ENCODE data around the gene OR1N1. TPM values are rescaled to one million over a fixed set of nuclear protein-coding genes. Genes with fewer than 3 reads are reported as not detected.
"Not testable (repeated sequence)": the region's sequence is repeated elsewhere in the genome, so short reads cannot be mapped to it uniquely, and the experiment has no call there.

Gene OR1N1
- total RNA-seq, 1 experiment from 2014 or later: not detected

DNA sequence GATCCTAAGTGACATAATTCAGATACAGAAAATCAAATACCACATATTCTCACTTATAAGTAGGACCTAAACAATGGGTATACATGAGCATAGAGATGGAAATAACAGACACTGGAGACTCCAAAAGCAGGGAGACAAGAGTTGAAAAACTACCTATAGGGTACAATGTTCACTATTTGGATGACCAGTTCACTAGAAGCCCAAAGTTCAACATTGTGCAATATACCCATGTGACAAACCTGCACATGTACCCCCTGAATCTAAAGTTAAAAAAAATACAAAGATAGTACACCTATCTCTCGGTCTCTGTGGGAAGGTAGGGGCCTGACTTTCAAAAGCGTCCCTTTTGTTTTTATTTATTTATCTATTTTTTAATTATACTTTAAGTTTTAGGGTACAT, 11.7 kb upstream of the OR1N1 start:
- Histone ChIP-seq H3K9me3 (ENCODE audit: control insufficient read depth, insufficient read depth, low read depth, low read length) (no peaks in the 10 kb centered on the region), H3K27ac (ENCODE audit: low read length) (no peak overlapping the region), H3K4me1 (ENCODE audit: control insufficient read depth, insufficient read depth, low read length) (no peaks in the 10 kb centered on the region), H3K4me3 (ENCODE audit: low read depth in 2 of 2, low read length in 2 of 2) (no peak overlapping the region), H3K27me3 (ENCODE audit: control insufficient read depth, insufficient read depth, low read length) (no peaks in the 10 kb centered on the region), H3K36me3 (ENCODE audit: control insufficient read depth, insufficient read depth, low read length) (no peaks in the 10 kb centered on the region)
- DNase-seq (ENCODE audit: low read depth, low spot score) (no peak), ATAC-seq (no peak)
- POLR2A ChIA-PET: no interaction called here
- in situ Hi-C loops (cut with HindIII; ENCODE audit: low pct_unique_long_range_greater_than_20kb, low sequenced_read_pairs): no loop called here
- intact Hi-C loops (cut with micrococcal nuclease; ENCODE audit: unreplicated experiment): no loop called here
- CTCF ChIA-PET: no interaction called here
- BruUV-seq (replicated peaks): no TSS peak
- TF ChIP-seq TCF7L2 (IDR thresholded peaks at IDR 0.05; ENCODE audit: low read depth, low read length) (no peak), POLR2AphosphoS5 (IDR thresholded peaks at IDR 0.05; ENCODE audit: low read depth, low read length) (no peak), CTCF (IDR thresholded peaks at IDR 0.05) (no peak), REST (IDR thresholded peaks at IDR 0.05; ENCODE audit: insufficient read depth in 1 of 2, low read depth in 2 of 2, low read length in 1 of 2) (no peak), SIN3A (IDR thresholded peaks at IDR 0.05; ENCODE audit: borderline replicate concordance, insufficient read depth, low read depth, low read length) (no peak)

GRCh38 chr9:122537066-122537465, 10.0 kb upstream of the OR1N1 start:
- in situ Hi-C loops (cut with HindIII; ENCODE audit: low pct_unique_long_range_greater_than_20kb, low sequenced_read_pairs); H3K27ac ChIP-seq (ENCODE audit: low read length); H3K4me3 ChIP-seq (ENCODE audit: low read depth in 2 of 2, low read length in 2 of 2); H3K9me3 ChIP-seq (ENCODE audit: control insufficient read depth, insufficient read depth, low read depth, low read length); H3K36me3 ChIP-seq (ENCODE audit: control insufficient read depth, insufficient read depth, low read length); POLR2A ChIA-PET; H3K4me1 ChIP-seq (ENCODE audit: control insufficient read depth, insufficient read depth, low read length); ATAC-seq; intact Hi-C loops (cut with micrococcal nuclease; ENCODE audit: unreplicated experiment); BruUV-seq (replicated peaks); DNase-seq (ENCODE audit: low read depth, low spot score); H3K27me3 ChIP-seq (ENCODE audit: control insufficient read depth, insufficient read depth, low read length); CTCF ChIA-PET: not testable (repeated sequence)

- ChIA-PET POLR2A (no interaction called here), CTCF (no interaction called here)
- DNase-seq (ENCODE audit: low read depth, low spot score) (no peak), ATAC-seq (no peak)
- Histone ChIP-seq H3K9me3 (ENCODE audit: control insufficient read depth, insufficient read depth, low read depth, low read length) (no peaks in the 10 kb centered on the region), H3K4me1 (ENCODE audit: control insufficient read depth, insufficient read depth, low read length) (no peaks in the 10 kb centered on the region), H3K4me3 (ENCODE audit: low read depth in 2 of 2, low read length in 2 of 2) (no peak overlapping the region), H3K27me3 (ENCODE audit: control insufficient read depth, insufficient read depth, low read length) (no peaks in the 10 kb centered on the region), H3K27ac (ENCODE audit: low read length) (no peak overlapping the region), H3K36me3 (ENCODE audit: control insufficient read depth, insufficient read depth, low read length) (no peaks in the 10 kb centered on the region)
- in situ Hi-C loops (cut with HindIII; ENCODE audit: low pct_unique_long_range_greater_than_20kb, low sequenced_read_pairs): no loop called here
- BruUV-seq (replicated peaks): no TSS peak
- TF ChIP-seq REST (IDR thresholded peaks at IDR 0.05; ENCODE audit: insufficient read depth in 1 of 2, low read depth in 2 of 2, low read length in 1 of 2) (no peak), POLR2AphosphoS5 (IDR thresholded peaks at IDR 0.05; ENCODE audit: low read depth, low read length) (no peak), SIN3A (IDR thresholded peaks at IDR 0.05; ENCODE audit: borderline replicate concordance, insufficient read depth, low read depth, low read length) (no peak), TCF7L2 (IDR thresholded peaks at IDR 0.05; ENCODE audit: low read depth, low read length) (no peak), CTCF (IDR thresholded peaks at IDR 0.05) (no peak)
- intact Hi-C loops (cut with micrococcal nuclease; ENCODE audit: unreplicated experiment): no loop called here
These were observed 9.0 kb upstream of the OR1N1 start for GRCh38 chr9:122536134-122536533.

DNA sequence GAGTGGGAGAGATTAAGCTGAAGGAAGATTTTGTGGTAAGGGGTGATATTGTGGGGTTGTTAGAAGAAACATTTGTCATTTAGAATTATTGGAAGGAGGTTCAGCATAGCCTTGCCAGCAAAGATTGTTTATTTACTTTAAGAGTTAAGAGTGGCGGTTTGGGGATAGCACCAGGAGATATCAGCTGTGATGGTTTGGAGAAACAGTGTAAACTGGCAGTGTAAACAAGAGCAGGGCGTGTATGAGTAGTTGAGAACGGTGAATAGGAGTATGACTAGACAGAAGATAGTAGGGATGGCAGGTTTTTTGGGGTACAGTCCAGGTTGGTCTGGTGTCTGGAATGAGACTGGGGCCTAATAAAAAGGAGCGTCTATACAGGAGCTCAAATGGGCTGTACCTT, 4.1 kb upstream of the OR1N1 start:
- POLR2A ChIA-PET; CTCF ChIA-PET; H3K36me3 ChIP-seq (ENCODE audit: control insufficient read depth, insufficient read depth, low read length); H3K4me1 ChIP-seq (ENCODE audit: control insufficient read depth, insufficient read depth, low read length); intact Hi-C loops (cut with micrococcal nuclease; ENCODE audit: unreplicated experiment); BruUV-seq (replicated peaks); in situ Hi-C loops (cut with HindIII; ENCODE audit: low pct_unique_long_range_greater_than_20kb, low sequenced_read_pairs); H3K4me3 ChIP-seq (ENCODE audit: low read depth in 2 of 2, low read length in 2 of 2); DNase-seq (ENCODE audit: low read depth, low spot score); H3K27me3 ChIP-seq (ENCODE audit: control insufficient read depth, insufficient read depth, low read length); H3K27ac ChIP-seq (ENCODE audit: low read length); H3K9me3 ChIP-seq (ENCODE audit: control insufficient read depth, insufficient read depth, low read depth, low read length); ATAC-seq: not testable (repeated sequence)

Measured in Panc1 (cell line).